Measurements from ENCODE around the gene C21orf58. TPM values are rescaled to one million over a fixed set of nuclear protein-coding genes. Genes with fewer than 3 reads are reported as not detected.

Gene C21orf58
- total RNA-seq, 1 experiment from 2014 or later, result 35.1 TPM

- Mint-ChIP-seq H3K36me3 (peaks cover 65% of the 10 kb centered on the region), H3K4me3 (no peak overlapping the region), H3K4me1 (no peaks in the 10 kb centered on the region), H3K9me3 (no peaks in the 10 kb centered on the region), H3K27ac (no peak overlapping the region), H3K27me3 (ENCODE audit: low read depth) (no peaks in the 10 kb centered on the region)
- ChIA-PET CTCF (no interaction called here), POLR2A (no interaction called here)
- ATAC-seq (no peak), DNase-seq (ENCODE audit: low spot score) (no peak)
- no peak for TF ChIP-seq ZNF396 (CRISPR knock-in tag; IDR thresholded peaks at IDR 0.05; ENCODE audit: borderline replicate concordance)
- TF ChIP-seq HMGA2 (CRISPR knock-in tag; IDR thresholded peaks at IDR 0.05), result no peak
- TF ChIP-seq FOXK1 (CRISPR knock-in tag; IDR thresholded peaks at IDR 0.05), result no peak
- TF ChIP-seq ZNF219 (CRISPR knock-in tag; IDR thresholded peaks at IDR 0.05; ENCODE audit: borderline replicate concordance), result no peak
- TF ChIP-seq HMGXB4 (CRISPR knock-in tag; IDR thresholded peaks at IDR 0.05), result no peak
- no peak for TF ChIP-seq MYBL2 (CRISPR knock-in tag; IDR thresholded peaks at IDR 0.05)
Measured at GRCh38 chr21:46352913-46353312, 29.2 kb upstream of the C21orf58 start.

GRCh38 chr21:46352164-46352515 is 28.5 kb upstream of the C21orf58 start:
- POLR2A ChIA-PET, result no interaction called here

More at GRCh38 chr21:46352164-46352515, 28.5 kb upstream of the C21orf58 start:
- no peak for DNase-seq (ENCODE audit: low spot score)
- no peak for ATAC-seq
- H3K36me3 Mint-ChIP-seq, result peaks cover 66% of the 10 kb centered on the region
- H3K9me3 Mint-ChIP-seq, result no peaks in the 10 kb centered on the region
- CTCF ChIA-PET, result no interaction called here
- H3K27ac Mint-ChIP-seq, result no peak overlapping the region
- TF ChIP-seq ATF1 (CRISPR knock-in tag; IDR thresholded peaks at IDR 0.05), result no peak
- TF ChIP-seq ZNF532 (CRISPR knock-in tag; IDR thresholded peaks at IDR 0.05; ENCODE audit: borderline replicate concordance), result no peak
- no peak for TF ChIP-seq SMAD3 (CRISPR knock-in tag; IDR thresholded peaks at IDR 0.05; ENCODE audit: borderline replicate concordance)
- no peak for TF ChIP-seq PRDM15 (CRISPR knock-in tag; IDR thresholded peaks at IDR 0.05)
- TF ChIP-seq IRF2 (CRISPR knock-in tag; IDR thresholded peaks at IDR 0.05; ENCODE audit: borderline replicate concordance, low read depth), result no peak
- no peak for TF ChIP-seq RELA (CRISPR knock-in tag; IDR thresholded peaks at IDR 0.05; ENCODE audit: borderline replicate concordance)
- no peak for TF ChIP-seq NR3C1 (CRISPR knock-in tag; conservative IDR thresholded peaks at IDR 0.05; ENCODE audit: low read depth)
- no peak for TF ChIP-seq ZNF423 (CRISPR knock-in tag; IDR thresholded peaks at IDR 0.05)
- TF ChIP-seq IRF1 (CRISPR knock-in tag; IDR thresholded peaks at IDR 0.05), result no peak
- no peak for TF ChIP-seq ZNF396 (CRISPR knock-in tag; IDR thresholded peaks at IDR 0.05; ENCODE audit: borderline replicate concordance)
- no peak for TF ChIP-seq PRRX2 (CRISPR knock-in tag; IDR thresholded peaks at IDR 0.05)
- no peak for TF ChIP-seq HMGA2 (CRISPR knock-in tag; IDR thresholded peaks at IDR 0.05)
- H3K4me1 Mint-ChIP-seq, result no peaks in the 10 kb centered on the region
- H3K27me3 Mint-ChIP-seq (ENCODE audit: low read depth), result no peaks in the 10 kb centered on the region
- no peak overlapping the region for H3K4me3 Mint-ChIP-seq
